ENCODE data around the gene LZTFL1. TPM values are rescaled to one million over a fixed set of nuclear protein-coding genes. Genes with fewer than 3 reads are reported as not detected.

Gene LZTFL1
- total RNA-seq, 1 experiment from 2014 or later = 21.0 TPM

DNA sequence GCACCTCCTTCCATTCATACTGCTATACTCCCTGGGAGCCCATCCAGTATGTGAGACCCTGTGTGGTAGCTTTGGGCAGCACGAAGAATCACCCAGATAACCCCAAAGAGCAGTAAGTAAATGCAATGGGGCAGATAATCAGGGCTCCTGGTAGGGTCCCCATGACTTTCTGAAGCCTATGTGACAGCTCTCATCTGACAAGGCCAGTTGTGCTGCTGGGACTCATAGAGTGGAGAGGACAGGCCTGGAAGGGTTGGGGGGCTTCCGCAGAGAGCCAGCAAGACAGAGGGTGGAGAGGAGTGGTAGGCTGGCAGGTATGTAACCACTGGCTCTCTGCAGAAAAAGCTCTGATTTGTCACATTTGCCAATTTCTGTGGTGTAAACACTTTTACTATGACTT lies 42.3 kb downstream of the LZTFL1 start (continued):
- TF ChIP-seq RAD21 (IDR thresholded peaks at IDR 0.05; ENCODE audit: low read depth) (no peak), SP1 (IDR thresholded peaks at IDR 0.05; ENCODE audit: low read depth) (no peak), YY1 (IDR thresholded peaks at IDR 0.05; ENCODE audit: extremely low read depth, insufficient replicate concordance, low read depth, low read length) (no peak), EGR1 (IDR thresholded peaks at IDR 0.05; ENCODE audit: low read depth) (no peak), SRF (IDR thresholded peaks at IDR 0.05; ENCODE audit: low read depth) (no peak), ZNF274 (IDR thresholded peaks at IDR 0.05; ENCODE audit: low read depth, low read length) (no peak), POLR2AphosphoS5 (IDR thresholded peaks at IDR 0.05; ENCODE audit: low read depth, low read length) (no peak)
- TF ChIP-seq, protein P1, sequence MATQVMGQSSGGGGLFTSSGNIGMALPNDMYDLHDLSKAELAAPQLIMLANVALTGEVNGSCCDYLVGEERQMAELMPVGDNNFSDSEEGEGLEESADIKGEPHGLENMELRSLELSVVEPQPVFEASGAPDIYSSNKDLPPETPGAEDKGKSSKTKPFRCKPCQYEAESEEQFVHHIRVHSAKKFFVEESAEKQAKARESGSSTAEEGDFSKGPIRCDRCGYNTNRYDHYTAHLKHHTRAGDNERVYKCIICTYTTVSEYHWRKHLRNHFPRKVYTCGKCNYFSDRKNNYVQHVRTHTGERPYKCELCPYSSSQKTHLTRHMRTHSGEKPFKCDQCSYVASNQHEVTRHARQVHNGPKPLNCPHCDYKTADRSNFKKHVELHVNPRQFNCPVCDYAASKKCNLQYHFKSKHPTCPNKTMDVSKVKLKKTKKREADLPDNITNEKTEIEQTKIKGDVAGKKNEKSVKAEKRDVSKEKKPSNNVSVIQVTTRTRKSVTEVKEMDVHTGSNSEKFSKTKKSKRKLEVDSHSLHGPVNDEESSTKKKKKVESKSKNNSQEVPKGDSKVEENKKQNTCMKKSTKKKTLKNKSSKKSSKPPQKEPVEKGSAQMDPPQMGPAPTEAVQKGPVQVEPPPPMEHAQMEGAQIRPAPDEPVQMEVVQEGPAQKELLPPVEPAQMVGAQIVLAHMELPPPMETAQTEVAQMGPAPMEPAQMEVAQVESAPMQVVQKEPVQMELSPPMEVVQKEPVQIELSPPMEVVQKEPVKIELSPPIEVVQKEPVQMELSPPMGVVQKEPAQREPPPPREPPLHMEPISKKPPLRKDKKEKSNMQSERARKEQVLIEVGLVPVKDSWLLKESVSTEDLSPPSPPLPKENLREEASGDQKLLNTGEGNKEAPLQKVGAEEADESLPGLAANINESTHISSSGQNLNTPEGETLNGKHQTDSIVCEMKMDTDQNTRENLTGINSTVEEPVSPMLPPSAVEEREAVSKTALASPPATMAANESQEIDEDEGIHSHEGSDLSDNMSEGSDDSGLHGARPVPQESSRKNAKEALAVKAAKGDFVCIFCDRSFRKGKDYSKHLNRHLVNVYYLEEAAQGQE (IDR thresholded peaks at IDR 0.05; ENCODE audit: low read depth) = no peak

DNA sequence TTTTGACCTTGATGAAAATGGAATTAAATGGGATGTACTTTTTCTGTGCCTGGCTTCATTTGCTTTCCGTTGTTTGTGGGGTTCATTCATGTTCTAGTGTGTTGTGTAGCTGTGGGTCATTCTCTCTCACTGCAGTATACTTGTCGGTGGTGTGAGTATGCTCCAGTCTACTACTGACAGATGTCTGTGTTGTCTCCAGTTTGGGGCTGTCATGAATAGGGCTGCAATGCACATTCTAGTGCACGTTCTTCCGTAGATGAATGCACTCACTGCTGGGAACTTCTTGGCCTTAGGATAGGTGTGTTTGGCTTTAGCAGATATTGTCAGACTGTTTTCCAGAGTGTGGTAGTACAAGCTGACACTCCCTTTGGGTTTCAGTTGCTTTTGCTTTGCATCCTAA lies 43.9 kb downstream of the LZTFL1 start:
- ChIA-PET POLR2A (no interaction called here), CTCF (no interaction called here), RAD21 (ENCODE audit: low non-redundant PET in 1 of 2, low total read pairs in 2 of 2, uncharacterized antibody in 2 of 2, unreplicated experiment in 2 of 2) (no interaction called here)
- H3K9me3 ChIP-seq (ENCODE audit: control insufficient read depth in 1 of 2, insufficient read depth in 1 of 2, low read depth in 1 of 2, low read length in 2 of 2) = no peaks in the 10 kb centered on the region
- H3K79me2 ChIP-seq (ENCODE audit: insufficient read depth, low read length) = no peaks in the 10 kb centered on the region
- intact Hi-C loops (cut with micrococcal nuclease) = no loop called here
- no peak overlapping the region for H3K27ac ChIP-seq (ENCODE audit: low read depth, low read length)
- H3K4me3 ChIP-seq (replicated peaks in 1 of 2; ENCODE audit: low read depth in 1 of 2, low read length in 2 of 2) = no peak overlapping the region
- ATAC-seq (no peak), DNase-seq (ENCODE audit: low read depth, low spot score) (no peak)
- TF ChIP-seq, protein P2, sequence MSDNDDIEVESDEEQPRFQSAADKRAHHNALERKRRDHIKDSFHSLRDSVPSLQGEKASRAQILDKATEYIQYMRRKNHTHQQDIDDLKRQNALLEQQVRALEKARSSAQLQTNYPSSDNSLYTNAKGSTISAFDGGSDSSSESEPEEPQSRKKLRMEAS (IDR thresholded peaks at IDR 0.05) = no peak
- TF ChIP-seq SIN3A (IDR thresholded peaks at IDR 0.05; ENCODE audit: low read depth) = no peak
- no peak for TF ChIP-seq POLR2A (IDR thresholded peaks at IDR 0.05; ENCODE audit: borderline replicate concordance, extremely low read depth, insufficient read depth, insufficient read length)
- no peak for TF ChIP-seq EZH2phosphoT487 (IDR thresholded peaks at IDR 0.05; ENCODE audit: borderline replicate concordance)
- TF ChIP-seq, protein P1 (IDR thresholded peaks at IDR 0.05; ENCODE audit: low read depth) = no peak
- no peak for TF ChIP-seq CEBPB (IDR thresholded peaks at IDR 0.05; ENCODE audit: low read depth)
- TF ChIP-seq SP1 (IDR thresholded peaks at IDR 0.05; ENCODE audit: low read depth) = no peak
- TF ChIP-seq POLR2AphosphoS5 (IDR thresholded peaks at IDR 0.05; ENCODE audit: low read depth, low read length) = no peak
- TF ChIP-seq EZH2 (IDR thresholded peaks at IDR 0.05) = no peak
- TF ChIP-seq FOSL1 (IDR thresholded peaks at IDR 0.05; ENCODE audit: low read depth) = no peak
- TF ChIP-seq, protein P3, sequence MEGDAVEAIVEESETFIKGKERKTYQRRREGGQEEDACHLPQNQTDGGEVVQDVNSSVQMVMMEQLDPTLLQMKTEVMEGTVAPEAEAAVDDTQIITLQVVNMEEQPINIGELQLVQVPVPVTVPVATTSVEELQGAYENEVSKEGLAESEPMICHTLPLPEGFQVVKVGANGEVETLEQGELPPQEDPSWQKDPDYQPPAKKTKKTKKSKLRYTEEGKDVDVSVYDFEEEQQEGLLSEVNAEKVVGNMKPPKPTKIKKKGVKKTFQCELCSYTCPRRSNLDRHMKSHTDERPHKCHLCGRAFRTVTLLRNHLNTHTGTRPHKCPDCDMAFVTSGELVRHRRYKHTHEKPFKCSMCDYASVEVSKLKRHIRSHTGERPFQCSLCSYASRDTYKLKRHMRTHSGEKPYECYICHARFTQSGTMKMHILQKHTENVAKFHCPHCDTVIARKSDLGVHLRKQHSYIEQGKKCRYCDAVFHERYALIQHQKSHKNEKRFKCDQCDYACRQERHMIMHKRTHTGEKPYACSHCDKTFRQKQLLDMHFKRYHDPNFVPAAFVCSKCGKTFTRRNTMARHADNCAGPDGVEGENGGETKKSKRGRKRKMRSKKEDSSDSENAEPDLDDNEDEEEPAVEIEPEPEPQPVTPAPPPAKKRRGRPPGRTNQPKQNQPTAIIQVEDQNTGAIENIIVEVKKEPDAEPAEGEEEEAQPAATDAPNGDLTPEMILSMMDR (IDR thresholded peaks at IDR 0.05 in 2 of 3, conservative IDR thresholded peaks at IDR 0.05 in 1 of 3; ENCODE audit: borderline replicate concordance in 1 of 3, insufficient read depth in 1 of 3, low read depth in 2 of 3, low read length in 2 of 3) = no peak
- TF ChIP-seq EGR1 (IDR thresholded peaks at IDR 0.05; ENCODE audit: low read depth) = no peak
- no peak for TF ChIP-seq CBX3 (IDR thresholded peaks at IDR 0.05; ENCODE audit: low read depth)
- no peak overlapping the region for H3K4me2 ChIP-seq (ENCODE audit: low read length)
- no TSS peak for BruUV-seq (replicated peaks)
- H3K36me3 ChIP-seq (ENCODE audit: control insufficient read depth in 1 of 2, insufficient read depth in 2 of 2, low read length in 2 of 2) = no peaks in the 10 kb centered on the region
- H3K27me3 ChIP-seq (ENCODE audit: insufficient read depth, low read length) = no peaks in the 10 kb centered on the region
- H2AFZ ChIP-seq (ENCODE audit: low read depth, low read length, poor library complexity, severe bottlenecking) = no peak overlapping the region
- peaks cover 5 to 22% of the 10 kb centered on the region in 2 experiments; a peak in 2 of 4 replicates for H3K4me1 ChIP-seq (ENCODE audit: control insufficient read depth in 1 of 2, insufficient read depth in 2 of 2, low read length in 2 of 2)
- no peaks in the 10 kb centered on the region for H4K20me1 ChIP-seq (ENCODE audit: insufficient read depth)
- H3K9me2 ChIP-seq (ENCODE audit: insufficient read depth) = no peaks in the 10 kb centered on the region
- H3K9ac ChIP-seq (ENCODE audit: low read length) = no peak overlapping the region
